Measurements from ENCODE around the gene CNTFR. TPM values are rescaled to one million over a fixed set of nuclear protein-coding genes. Genes with fewer than 3 reads are reported as not detected.
A peak's percentile ranks its signal among the peaks of the same experiment; 100 is the strongest.

CNTFR gene
- total RNA-seq, 2 experiments from 2014 or later = not detected

DNA sequence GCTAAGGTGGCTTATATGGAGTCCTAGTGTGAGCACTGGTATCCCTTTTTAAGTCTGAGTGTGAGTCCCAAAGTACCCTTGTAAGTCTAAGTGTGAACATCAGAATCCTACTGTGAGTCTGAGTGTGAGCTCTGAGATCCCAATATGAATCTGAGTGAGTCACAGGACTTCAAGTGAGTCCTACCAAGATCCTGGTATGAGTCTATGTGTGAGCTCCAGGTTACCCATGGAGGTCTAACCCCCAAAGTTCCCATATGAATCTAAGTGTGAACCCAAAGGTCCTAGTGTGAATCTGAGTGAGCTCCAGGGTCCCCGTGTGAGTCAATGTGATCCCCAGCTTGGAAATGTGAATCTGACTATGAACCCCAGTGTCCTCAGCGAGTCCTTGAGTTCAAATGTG, 2.3 kb downstream of the CNTFR start:
- Mint-ChIP-seq H3K27me3 (peaks cover 69% of the 10 kb centered on the region), H3K4me1 (peaks cover 24% of the 10 kb centered on the region), H3K27ac (no peak overlapping the region), H3K36me3 (ENCODE audit: low read depth) (no peaks in the 10 kb centered on the region), H3K4me3 (no peak overlapping the region), H3K9me3 (ENCODE audit: low read depth) (no peaks in the 10 kb centered on the region)
- intact Hi-C loops (cut with DNase I, micrococcal nuclease) = no loop called here
- ChIA-PET POLR2A (no interaction called here), CTCF (interaction anchor here (0.7 to 1.4 kb wide), 6 partner anchors 9 to 783 kb away, joined by 3 to 6 read pairs (median 3); no protein-coding TSS in a partner anchor)
- DNase-seq = no peak
- ATAC-seq = peak; percentile 57

DNA sequence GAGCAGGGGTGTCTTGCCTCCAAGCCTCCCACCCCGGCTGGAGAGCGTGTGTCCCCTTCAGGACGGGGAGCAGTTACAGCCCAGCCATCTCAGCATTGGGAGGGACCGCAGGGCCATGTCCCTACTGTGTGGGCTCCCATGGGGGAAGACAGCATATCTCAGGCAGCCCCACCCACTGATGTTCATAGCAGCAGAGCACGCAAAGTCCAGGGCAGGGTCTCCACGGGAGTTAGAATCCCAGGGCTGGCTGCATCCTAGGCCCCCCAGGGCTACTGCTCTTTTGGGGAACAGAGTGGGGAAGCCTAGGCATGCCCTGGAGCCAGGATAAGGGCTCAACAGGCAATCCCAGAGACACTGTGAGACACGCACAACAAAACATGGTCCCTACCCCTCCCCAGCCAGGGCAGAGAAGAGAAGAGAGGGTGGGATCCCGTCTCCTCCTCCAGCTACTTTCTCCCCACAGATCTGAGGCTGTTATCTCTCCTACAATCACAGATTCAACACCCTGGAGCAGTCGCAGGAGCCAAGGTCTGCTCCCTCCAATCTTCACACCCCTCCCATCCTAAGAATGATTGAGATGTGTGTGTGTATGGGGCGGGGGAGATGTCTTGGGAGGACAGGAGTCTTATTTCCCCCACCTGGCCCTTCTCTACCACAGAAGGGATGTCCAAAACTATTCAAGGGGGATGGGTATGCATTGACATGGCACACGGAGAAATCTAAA, 3.4 kb downstream of the CNTFR start:
- H3K4me3 Mint-ChIP-seq = no peak overlapping the region
- ChIA-PET POLR2A (no interaction called here), CTCF (no interaction called here)
- no peaks in the 10 kb centered on the region for H3K9me3 Mint-ChIP-seq (ENCODE audit: low read depth)
- no peaks in the 10 kb centered on the region for H3K36me3 Mint-ChIP-seq (ENCODE audit: low read depth)
- no peak overlapping the region for H3K27ac Mint-ChIP-seq
- H3K4me1 Mint-ChIP-seq = peaks cover 19% of the 10 kb centered on the region
- intact Hi-C loops (cut with DNase I, micrococcal nuclease) = no loop called here
- ATAC-seq = no peak
- peaks cover 70% of the 10 kb centered on the region for H3K27me3 Mint-ChIP-seq
- no peak for DNase-seq

DNA sequence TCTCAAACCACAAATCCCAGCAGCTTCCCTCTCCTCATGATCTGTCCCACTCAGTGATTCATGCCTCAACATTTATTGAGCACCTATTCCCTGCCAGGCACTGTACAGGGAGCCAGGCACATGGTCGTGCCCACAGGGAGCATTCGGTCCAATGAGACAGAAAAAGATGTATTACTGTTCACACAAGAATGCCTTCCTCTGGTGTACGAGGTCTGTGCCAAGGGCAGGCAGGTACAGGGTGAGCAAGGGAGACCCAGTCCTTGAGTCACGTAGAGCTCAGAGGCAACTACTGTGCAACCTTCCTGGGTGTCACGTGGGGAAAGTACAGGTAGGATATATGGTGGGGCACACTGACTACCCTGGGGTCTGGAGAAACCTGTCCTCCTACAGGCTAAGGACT, 4.6 kb downstream of the CNTFR start:
- ChIA-PET POLR2A (no interaction called here), CTCF (interaction anchor here (0.7 kb wide), 2 partner anchors 37 to 467 kb away, joined by 3 read pairs; no protein-coding TSS in a partner anchor)
- no peak for DNase-seq

DNA sequence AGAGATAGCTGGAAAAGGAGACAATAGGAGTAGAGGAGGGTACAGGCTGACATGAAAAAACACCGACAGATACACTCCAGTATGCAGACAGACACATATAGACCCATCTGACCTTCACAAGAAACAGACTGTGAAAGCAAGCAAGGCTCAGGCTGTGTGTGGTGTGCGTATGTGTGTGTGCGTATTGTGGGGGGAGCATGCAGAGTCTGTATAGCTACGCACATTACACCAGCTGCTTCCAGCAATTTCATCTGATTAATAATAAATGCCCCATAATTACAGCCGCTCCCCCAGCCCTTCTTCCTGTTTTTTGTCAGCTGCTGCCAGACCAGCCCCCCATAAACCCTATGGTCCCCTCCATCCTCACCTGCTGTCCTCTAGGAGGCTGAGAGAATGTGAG, 6.7 kb downstream of the CNTFR start:
- H3K27me3 Mint-ChIP-seq = peaks cover 71% of the 10 kb centered on the region
- H3K27ac Mint-ChIP-seq = no peak overlapping the region
- DNase-seq = no peak
- intact Hi-C loops (cut with DNase I, micrococcal nuclease) = no loop called here
- no peaks in the 10 kb centered on the region for H3K36me3 Mint-ChIP-seq (ENCODE audit: low read depth)
- POLR2A ChIA-PET = no interaction called here
- no peak for ATAC-seq
- H3K9me3 Mint-ChIP-seq (ENCODE audit: low read depth) = no peaks in the 10 kb centered on the region
- peaks cover 3% of the 10 kb centered on the region for H3K4me1 Mint-ChIP-seq
- no peak overlapping the region for H3K4me3 Mint-ChIP-seq
- CTCF ChIA-PET = interaction anchor here (0.7 to 1.0 kb wide), 4 partner anchors 8 to 60 kb away, joined by 3 read pairs; no protein-coding TSS in a partner anchor

More for the DNA sequence above, 4.6 kb downstream of the CNTFR start:
- Mint-ChIP-seq H3K27ac (no peak overlapping the region), H3K27me3 (peaks cover 71% of the 10 kb centered on the region), H3K4me3 (no peak overlapping the region), H3K36me3 (ENCODE audit: low read depth) (no peaks in the 10 kb centered on the region), H3K4me1 (peaks cover 9% of the 10 kb centered on the region), H3K9me3 (ENCODE audit: low read depth) (no peaks in the 10 kb centered on the region)
- intact Hi-C loops (cut with DNase I, micrococcal nuclease) = no loop called here
- no peak for ATAC-seq

DNA sequence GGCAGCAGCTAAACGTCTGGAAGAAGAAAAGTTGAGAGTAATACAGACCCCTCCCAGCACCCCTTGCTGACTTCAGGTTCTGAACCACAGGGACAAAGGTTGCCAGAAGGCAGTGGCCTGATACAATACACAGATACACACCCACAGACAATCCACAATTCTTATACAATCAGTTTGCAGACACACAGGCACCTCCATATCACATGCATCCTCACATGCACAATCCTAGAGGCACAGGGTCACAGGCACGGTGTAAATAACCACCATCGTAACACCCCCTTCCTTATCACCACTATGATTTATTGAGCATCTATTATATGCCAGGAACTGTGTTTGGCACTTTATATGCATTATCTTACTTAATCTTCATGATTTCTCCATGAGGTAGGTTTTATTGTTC, 8.2 kb downstream of the CNTFR start:
- no peak overlapping the region for H3K4me3 Mint-ChIP-seq
- no peak for DNase-seq
- H3K9me3 Mint-ChIP-seq (ENCODE audit: low read depth) = no peaks in the 10 kb centered on the region
- CTCF ChIA-PET = interaction anchor here (0.7 to 0.8 kb wide), 4 partner anchors 17 to 63 kb away, joined by 3 to 5 read pairs (median 4); no protein-coding TSS in a partner anchor
- no peaks in the 10 kb centered on the region for H3K36me3 Mint-ChIP-seq (ENCODE audit: low read depth)
- intact Hi-C loops (cut with DNase I, micrococcal nuclease) = no loop called here
- ATAC-seq = no peak
- peaks cover 9% of the 10 kb centered on the region for H3K4me1 Mint-ChIP-seq
- H3K27ac Mint-ChIP-seq = no peak overlapping the region
- POLR2A ChIA-PET = no interaction called here
- H3K27me3 Mint-ChIP-seq = peaks cover 65% of the 10 kb centered on the region

DNA sequence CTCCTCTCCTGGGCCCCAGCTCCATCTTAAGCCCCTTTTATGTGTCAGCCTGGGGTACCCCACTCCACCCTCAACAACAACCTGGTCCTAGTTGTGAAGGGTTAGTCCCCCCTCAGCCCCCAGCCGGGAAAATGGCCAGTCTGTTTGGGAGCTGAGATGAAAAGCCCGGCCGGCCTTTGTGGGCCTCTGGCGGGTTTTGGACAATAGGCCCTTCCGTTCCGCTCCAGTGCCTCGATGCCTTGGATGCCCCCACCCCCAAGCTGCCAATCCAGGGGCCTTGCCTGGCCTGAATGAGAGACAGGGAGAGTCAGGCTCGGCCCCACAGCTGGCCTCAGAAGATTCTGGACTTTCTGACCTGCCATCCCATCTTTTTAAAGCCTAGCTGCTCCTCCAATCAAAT, 9.2 kb downstream of the CNTFR start:
- Mint-ChIP-seq H3K27me3 (peaks cover 65% of the 10 kb centered on the region), H3K4me3 (no peak overlapping the region), H3K9me3 (ENCODE audit: low read depth) (no peaks in the 10 kb centered on the region), H3K27ac (no peak overlapping the region), H3K36me3 (ENCODE audit: low read depth) (no peaks in the 10 kb centered on the region), H3K4me1 (peaks cover 9% of the 10 kb centered on the region)
- ChIA-PET CTCF (interaction anchor here (1.8 kb wide), 1 partner anchor 11 kb away, joined by 5 read pairs; no protein-coding TSS in a partner anchor), POLR2A (no interaction called here)
- intact Hi-C loops (cut with DNase I, micrococcal nuclease) = no loop called here
- DNase-seq (no peak), ATAC-seq (no peak)

DNA sequence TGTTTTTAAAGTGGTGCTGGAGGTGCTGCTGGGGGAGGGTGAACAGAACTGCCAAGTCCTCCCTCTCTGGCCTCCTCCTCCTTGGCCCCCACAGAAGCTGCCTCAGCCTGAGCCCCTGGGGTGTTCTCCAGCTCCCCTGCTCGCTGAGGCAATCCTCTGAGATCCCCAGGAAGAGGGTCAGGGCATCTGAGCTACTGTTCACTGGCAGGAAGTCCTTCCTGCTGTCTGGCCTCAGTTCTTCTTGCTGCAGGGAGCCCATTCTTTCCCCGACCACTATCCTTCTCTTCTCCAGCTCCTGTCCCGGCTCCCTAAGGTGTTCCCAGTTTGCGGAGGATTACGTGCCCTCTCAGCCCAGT, 9.7 kb downstream of the CNTFR start:
- intact Hi-C loops (cut with DNase I, micrococcal nuclease) = no loop called here
- H3K27ac Mint-ChIP-seq = no peak overlapping the region
- POLR2A ChIA-PET = interaction anchor here (0.6 kb wide), 1 partner anchor 245 kb away, joined by 3 read pairs; no protein-coding TSS in a partner anchor

DNA sequence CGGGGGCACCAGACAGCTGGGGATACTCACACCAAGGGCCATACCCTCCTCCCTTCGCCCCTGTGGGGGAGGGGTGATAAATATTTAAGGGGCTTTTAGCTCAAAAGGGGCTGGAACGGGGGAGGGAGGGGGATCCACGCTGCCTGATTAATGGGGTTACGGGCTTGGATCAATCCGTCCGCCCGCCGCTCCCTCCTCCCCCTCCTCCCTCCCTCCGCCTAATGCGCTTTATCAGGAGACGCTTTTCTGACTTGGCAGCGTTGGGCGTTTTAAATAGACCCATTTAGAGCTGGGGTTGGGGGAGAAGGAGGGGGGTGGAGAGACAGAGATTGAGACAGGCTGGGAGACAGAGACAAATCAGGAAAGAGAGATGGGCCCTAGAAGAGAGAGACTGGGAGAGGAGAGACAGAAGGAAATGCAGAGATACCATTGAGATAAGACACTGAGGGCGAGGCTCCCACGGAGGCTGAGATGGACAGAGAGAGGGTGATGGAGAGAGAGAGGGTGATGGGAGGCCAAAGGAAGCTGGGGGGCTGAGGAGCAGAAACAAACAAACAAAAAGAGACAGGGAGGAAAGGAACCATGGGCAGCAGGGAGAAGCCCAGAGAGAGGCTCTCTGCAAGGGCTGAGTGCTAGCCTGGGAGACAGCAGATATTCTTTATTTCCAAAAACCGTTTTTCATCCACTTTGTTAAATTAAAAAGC, 10.3 kb downstream of the CNTFR start:
- ATAC-seq = no peak
- Mint-ChIP-seq H3K27ac (no peak overlapping the region), H3K4me3 (no peak overlapping the region), H3K9me3 (ENCODE audit: low read depth) (no peaks in the 10 kb centered on the region), H3K27me3 (peaks cover 59% of the 10 kb centered on the region), H3K36me3 (ENCODE audit: low read depth) (no peaks in the 10 kb centered on the region), H3K4me1 (peaks cover 9% of the 10 kb centered on the region)
- POLR2A ChIA-PET = interaction anchor here (0.6 kb wide), 1 partner anchor 244 kb away, joined by 3 read pairs; no protein-coding TSS in a partner anchor
- intact Hi-C loops (cut with DNase I, micrococcal nuclease) = no loop called here
- no peak for DNase-seq
- CTCF ChIA-PET = interaction anchor here (0.6 to 1.8 kb wide), 3 partner anchors 12 to 228 kb away, joined by 3 to 5 read pairs (median 3); no protein-coding TSS in a partner anchor

More for the DNA sequence above, 9.7 kb downstream of the CNTFR start:
- no peak for DNase-seq
- no peak for ATAC-seq
- CTCF ChIA-PET = interaction anchor here (0.6 to 1.8 kb wide), 2 partner anchors 12 to 58 kb away, joined by 3 to 5 read pairs; no protein-coding TSS in a partner anchor
- Mint-ChIP-seq H3K4me1 (peaks cover 9% of the 10 kb centered on the region), H3K27me3 (peaks cover 62% of the 10 kb centered on the region), H3K36me3 (ENCODE audit: low read depth) (no peaks in the 10 kb centered on the region), H3K4me3 (no peak overlapping the region), H3K9me3 (ENCODE audit: low read depth) (no peaks in the 10 kb centered on the region)

DNA sequence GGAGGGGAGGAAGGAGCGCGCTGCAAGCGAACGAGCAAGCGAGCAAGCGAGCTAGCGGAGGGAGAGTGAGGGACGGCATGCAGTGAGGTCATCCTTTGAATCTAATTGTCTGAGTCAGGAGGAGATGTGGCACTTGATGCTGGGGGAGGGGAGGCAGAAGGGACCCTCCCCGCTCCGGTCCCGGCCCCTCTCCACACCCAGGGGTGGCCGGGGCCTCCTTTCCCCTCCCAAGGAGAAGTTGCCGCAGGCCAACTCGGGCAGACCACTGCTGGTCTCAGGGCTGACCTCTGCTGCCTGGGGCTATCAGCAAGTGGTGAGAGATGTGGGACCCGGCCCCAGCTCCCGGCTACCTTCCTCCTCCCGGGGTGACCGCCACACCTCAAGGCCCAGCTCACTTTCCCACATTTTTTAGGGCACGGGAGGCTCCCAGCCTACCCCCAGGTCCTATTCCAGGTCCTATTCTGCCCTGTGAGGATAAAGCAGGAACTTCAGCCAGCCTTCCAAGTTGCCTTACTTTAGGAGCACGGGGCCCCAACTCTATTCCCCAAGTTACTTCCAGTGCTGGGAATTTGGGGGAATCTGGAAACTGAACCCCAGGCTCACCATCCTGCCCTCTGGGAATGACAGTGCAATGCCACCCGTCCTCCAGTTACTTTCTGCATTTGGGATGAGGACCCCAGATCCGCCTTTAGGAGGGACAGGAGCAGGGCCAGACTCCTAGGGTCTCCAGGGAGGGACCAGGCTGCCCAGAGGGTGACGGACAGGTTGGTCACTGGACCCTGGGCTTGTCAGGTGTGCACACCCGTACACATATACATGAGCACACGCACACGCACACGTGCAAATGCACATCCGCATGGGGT, 11.1 kb downstream of the CNTFR start:
- no peaks in the 10 kb centered on the region for H3K9me3 Mint-ChIP-seq (ENCODE audit: low read depth)
- no peak overlapping the region for H3K27ac Mint-ChIP-seq
- H3K27me3 Mint-ChIP-seq = peaks cover 54% of the 10 kb centered on the region
- ATAC-seq (peak; percentile 63), DNase-seq (peak; percentile 51)
- no peak overlapping the region for H3K4me3 Mint-ChIP-seq
- H3K36me3 Mint-ChIP-seq (ENCODE audit: low read depth) = no peaks in the 10 kb centered on the region
- ChIA-PET POLR2A (interaction anchor here (0.6 kb wide), 1 partner anchor 59 kb away, joined by 3 read pairs; the partner anchor contains the start of gene SIGMAR1), CTCF (interaction anchor here (0.6 to 1.6 kb wide), 3 partner anchors 16 to 174 kb away, joined by 3 to 7 read pairs (median 4); no protein-coding TSS in a partner anchor)
- H3K4me1 Mint-ChIP-seq = peaks cover 9% of the 10 kb centered on the region
- intact Hi-C loops (cut with DNase I, micrococcal nuclease) = no loop called here

DNA sequence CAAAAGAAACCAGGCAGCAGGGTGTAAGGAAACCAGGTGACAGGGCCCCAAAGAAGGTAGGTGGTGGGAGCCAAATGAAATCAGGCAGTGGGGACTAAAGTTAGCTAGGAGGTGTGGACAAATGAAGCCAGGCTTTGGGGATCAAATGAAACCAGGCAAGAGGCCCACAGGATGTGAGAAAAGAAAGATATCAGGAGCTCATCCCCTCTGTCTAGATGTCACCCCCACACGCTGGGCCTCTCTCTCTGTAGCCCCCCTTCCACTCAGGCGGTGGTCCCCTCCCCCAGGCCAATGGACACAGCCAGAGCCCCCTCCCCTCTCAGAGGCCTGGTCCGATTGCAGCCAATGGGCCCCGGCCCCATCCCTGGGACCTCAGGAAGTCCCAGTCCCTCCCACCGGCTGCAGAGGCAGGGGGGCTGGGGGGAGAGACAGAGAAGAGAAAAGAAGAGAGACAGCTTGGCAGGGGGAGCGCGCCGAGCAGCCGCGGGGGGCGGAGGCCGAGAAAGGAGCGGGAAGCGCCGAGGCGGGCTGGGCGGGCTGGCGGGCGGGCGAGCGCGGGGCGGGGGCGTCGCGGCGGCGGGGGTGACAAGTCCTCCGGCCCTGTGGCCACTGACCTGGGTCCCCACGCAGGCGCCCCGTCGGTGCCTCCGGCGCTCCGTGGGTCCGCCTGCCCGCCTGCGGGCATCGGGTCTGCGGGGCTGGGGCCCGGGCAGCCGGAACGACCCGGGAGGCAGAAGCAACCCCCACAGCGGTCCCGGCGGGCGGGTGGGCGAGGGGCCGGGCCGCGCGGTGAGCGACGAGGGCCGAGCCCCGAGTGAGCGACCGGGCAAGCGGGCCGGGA, 11.9 kb downstream of the CNTFR start:
- no peak overlapping the region for H3K4me3 Mint-ChIP-seq
- peaks cover 9% of the 10 kb centered on the region for H3K4me1 Mint-ChIP-seq
- DNase-seq (no peak), ATAC-seq (peak; percentile 12)
- no peak overlapping the region for H3K27ac Mint-ChIP-seq
- H3K27me3 Mint-ChIP-seq = peaks cover 48% of the 10 kb centered on the region
- no peaks in the 10 kb centered on the region for H3K36me3 Mint-ChIP-seq (ENCODE audit: low read depth)
- no peaks in the 10 kb centered on the region for H3K9me3 Mint-ChIP-seq (ENCODE audit: low read depth)
- intact Hi-C loops (cut with DNase I, micrococcal nuclease) = no loop called here
- CTCF ChIA-PET = interaction anchor here (0.6 to 1.9 kb wide), 4 partner anchors 15 to 40 kb away, joined by 4 to 7 read pairs (median 4); no protein-coding TSS in a partner anchor
- POLR2A ChIA-PET = interaction anchor here (0.6 kb wide), 1 partner anchor 60 kb away, joined by 3 read pairs; the partner anchor contains the start of gene SIGMAR1

Measured in activated CD4-positive, alpha-beta T cell treated with anti-CD3 and anti-CD28 coated beads for 36 hours (primary cell).